8988T (cell line): ENCODE measurements around the gene NAA50.
A peak's percentile ranks its signal among the peaks of the same experiment; 100 is the strongest.

ENCODE experiments used
- DNase-seq: peaks from one replicate; pipeline ENCODE4 v3.0.0; 2011

NAA50 gene

DNA sequence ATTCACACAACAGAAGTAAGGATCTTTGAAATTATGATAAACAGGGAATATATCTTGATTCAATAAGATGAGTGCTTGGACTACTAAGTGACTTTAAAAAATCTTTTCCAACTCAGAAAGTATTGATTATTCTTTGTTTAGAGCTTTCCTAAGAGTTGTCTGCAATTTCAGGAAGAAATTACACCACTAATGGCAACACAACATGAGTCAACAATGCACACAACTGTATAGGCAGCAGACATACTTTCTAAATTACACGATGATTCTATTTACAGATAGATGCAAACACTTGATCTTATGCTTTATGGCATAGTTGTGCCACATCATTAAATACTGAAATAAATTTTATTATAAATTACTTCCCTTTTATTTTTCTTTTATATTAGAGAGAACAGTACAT is 4.4 kb downstream of the NAA50 start:
- DNase-seq = no peak

GRCh38 chr3:113741086-113741485 is 5.0 kb downstream of the NAA50 start:
- no peak for DNase-seq

DNA sequence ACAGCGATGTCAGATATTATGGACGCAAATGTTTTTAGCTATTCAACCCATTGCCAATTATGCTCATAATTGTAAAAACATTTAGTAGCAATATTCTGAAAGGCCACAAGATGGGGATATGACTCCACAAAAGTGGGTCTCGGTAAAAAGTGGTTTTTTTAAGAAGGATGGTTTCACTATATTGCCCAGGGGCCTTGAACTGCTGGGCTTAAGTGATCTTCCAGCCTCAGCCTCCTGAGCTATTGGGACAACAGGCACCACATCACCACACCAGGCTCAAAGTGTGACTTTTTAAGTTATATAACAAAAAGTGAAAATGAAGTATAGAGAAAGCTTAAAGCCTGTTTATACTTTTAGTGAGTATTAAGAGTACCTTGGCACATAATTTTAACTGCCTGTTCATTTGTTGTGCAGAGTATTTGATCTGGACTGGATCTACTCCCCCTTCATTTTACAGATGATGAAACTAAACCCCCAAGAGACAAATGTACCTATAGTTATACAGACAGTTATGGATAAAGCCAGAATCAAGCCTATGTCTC is 9.4 kb downstream of the NAA50 start:
- DNase-seq = no peak

DNA sequence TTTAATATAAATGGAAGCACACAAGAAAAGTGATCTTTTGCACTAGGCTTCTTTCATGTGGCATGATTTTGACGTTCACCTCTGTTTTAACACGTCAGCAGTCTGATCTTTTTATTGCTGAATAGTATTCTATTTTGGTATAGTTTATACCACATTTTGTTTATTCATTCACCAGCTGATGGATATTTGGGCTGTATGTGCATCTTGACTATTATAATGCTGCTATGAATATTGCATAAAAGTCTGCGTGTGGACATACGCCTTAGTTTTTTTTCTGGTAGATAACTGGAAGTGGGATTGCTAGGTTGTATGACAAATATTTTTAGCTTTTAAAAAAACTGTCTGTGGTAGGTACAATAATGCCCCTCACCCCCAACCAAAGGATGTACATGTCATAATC is 14.4 kb downstream of the NAA50 start:
- DNase-seq = no peak

DNA sequence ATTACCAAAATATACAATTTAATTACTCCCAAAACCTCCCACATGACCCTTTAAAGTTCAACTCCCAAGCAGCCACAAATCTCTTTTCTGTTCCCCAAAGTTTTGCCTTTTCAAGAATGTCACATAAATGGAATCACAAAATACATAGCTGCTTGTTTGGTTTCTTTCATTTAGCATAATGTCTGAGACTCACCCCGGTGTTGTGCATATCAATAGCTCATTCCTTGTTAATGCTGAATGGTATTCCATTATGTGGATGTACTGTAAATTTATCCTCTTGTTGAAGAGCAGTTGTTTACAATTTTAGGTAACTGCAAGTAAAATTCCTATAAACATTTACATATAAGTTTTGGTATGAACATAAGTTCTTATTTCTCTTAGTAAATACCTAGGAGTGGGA is 15.5 kb downstream of the NAA50 start:
- no peak for DNase-seq

- DNase-seq = no peak
Measured at GRCh38 chr3:113728661-113729060, 17.4 kb downstream of the NAA50 start.

GRCh38 chr3:113721636-113722035 is 24.4 kb downstream of the NAA50 start:
- no peak for DNase-seq

- DNase-seq = no peak
Measured at GRCh38 chr3:113719758-113720157, 26.3 kb downstream of the NAA50 start.

DNA sequence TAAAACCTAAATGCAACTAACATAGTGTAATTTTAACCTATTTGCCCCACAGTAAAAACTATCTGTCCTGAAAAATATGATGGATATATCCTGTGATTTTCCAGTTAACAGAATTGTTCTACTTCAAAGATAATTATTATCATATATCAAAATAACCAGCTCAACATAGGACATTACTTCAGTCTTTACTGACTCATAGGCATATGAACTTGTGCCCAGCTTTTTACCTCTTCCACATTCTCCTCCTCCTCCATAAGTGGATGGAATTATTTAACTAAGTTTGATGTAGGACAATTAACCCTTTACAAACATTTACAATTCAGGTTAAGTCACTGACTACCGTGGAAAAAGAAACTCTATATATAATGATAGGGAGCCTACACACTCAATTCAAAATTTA is 26.8 kb downstream of the NAA50 start:
- no peak for DNase-seq

GRCh38 chr3:113717818-113718217 is 28.2 kb downstream of the NAA50 start:
- no peak for DNase-seq

- no peak for DNase-seq
Measured at GRCh38 chr3:113717308-113717707, 28.7 kb downstream of the NAA50 start.

- no peak for DNase-seq
Measured at GRCh38 chr3:113714702-113715101, 31.3 kb downstream of the NAA50 start.

DNA sequence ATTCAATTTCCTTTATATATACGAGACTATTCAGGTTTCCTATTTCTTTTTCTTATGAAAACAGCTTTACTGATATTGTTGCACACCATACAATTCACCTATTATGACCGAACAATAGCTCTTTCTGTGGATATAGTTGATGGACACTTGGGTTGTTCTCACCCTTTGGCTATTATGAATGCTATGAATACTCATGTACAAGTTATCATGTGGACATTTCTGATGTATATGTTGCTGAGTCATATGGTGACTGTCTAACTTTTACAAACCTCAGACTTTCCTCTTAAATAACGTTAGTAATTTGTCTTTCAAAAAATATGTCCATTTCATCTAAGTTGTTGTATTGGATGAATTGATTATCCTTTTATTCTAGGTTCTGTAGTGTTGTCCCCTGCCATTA is 33.9 kb downstream of the NAA50 start:
- DNase-seq = no peak

- no peak for DNase-seq
Measured at GRCh38 chr3:113707835-113708234, 38.2 kb downstream of the NAA50 start.

GRCh38 chr3:113698956-113699355 is 47.1 kb downstream of the NAA50 start:
- peak; percentile 30 for DNase-seq

- DNase-seq = no peak
Measured at GRCh38 chr3:113698213-113698742, 47.8 kb downstream of the NAA50 start.

GRCh38 chr3:113697500-113698090 is 48.5 kb downstream of the NAA50 start:
- no peak for DNase-seq

DNA sequence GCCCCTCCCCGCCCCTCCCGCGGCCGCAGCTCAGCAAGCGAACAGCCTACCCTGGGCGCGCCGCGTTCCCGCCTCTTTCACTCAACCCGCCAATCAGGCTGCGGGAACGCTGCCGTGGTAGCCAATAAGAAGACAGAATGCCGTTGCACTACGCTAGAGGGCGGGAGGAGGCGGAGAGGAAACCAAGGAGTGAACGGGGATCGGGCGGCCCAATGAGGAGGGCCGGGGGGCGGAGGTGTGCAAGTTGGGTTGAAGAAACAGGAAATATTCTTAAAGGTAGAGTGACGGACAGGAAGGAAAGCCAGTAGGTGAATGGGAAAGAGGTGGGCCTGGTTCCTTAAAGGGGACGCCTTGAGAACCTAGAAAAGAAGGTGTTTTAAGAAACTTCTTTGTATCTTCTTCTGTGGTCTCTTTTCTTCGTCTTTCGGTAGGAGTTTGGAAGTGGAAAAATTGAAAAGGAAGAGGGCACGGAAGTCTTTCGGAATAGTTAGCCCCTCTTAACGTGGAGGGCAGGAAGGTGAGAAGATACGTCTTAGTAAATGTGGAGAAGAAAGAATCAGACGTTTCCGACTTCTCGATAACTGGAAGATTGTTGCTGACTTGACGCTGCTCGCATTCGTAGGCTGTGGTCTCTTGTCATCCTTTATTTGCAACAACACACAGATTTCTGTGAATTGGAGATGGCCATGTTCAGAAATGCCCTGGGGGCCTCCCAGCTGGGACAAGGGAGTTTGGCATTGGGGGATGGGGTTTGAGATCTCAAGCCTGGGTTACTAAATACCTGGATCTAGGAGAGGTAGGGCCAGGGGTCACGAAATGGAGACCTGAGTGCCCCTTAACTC is 49.2 kb downstream of the NAA50 start:
- DNase-seq = peak; percentile 91

GRCh38 chr3:113695786-113696645 is 50.0 kb downstream of the NAA50 start, which contains the start of gene USF3:
USF3 (minus strand) TSS chr3:113696642; CDS start chr3:113674878, 21,764 bp downstream.
- DNase-seq = peak; percentile 86

DNA sequence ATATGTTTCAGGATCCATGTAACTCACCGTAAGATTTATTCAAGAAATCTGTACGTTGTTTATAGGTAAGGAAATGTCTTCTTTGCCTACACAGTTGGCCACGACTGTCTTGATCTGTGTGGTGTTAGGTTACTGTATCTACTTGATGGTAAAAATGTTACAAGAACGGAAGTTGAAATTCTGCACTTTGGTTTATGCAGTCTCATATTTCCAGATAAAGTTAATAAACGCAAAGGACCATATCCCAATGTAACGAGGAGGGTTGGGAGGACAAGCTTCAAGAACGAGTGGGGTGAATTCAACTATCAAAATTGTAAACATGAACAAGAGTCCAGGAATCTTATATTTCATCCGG is 50.6 kb downstream of the NAA50 start:
- no peak for DNase-seq

DNA sequence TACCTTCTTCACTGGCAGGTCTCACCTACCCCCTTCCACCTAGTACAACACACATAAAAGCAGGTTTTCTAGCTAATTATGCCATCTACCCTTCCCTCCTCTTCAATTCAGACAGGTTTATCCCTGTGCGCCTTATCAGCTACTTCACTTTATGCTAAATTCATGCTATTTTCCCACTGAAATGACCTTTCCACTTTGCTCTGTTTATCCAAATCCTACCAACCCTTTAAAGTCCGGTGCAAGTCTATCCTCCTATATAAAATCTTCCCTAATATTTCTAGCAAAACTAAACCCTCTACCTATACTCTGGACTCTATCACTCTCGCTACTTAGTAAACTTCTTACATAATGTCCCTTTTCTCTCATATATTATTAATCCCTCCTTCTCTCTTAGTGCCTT is 55.6 kb downstream of the NAA50 start:
- DNase-seq = no peak

DNA sequence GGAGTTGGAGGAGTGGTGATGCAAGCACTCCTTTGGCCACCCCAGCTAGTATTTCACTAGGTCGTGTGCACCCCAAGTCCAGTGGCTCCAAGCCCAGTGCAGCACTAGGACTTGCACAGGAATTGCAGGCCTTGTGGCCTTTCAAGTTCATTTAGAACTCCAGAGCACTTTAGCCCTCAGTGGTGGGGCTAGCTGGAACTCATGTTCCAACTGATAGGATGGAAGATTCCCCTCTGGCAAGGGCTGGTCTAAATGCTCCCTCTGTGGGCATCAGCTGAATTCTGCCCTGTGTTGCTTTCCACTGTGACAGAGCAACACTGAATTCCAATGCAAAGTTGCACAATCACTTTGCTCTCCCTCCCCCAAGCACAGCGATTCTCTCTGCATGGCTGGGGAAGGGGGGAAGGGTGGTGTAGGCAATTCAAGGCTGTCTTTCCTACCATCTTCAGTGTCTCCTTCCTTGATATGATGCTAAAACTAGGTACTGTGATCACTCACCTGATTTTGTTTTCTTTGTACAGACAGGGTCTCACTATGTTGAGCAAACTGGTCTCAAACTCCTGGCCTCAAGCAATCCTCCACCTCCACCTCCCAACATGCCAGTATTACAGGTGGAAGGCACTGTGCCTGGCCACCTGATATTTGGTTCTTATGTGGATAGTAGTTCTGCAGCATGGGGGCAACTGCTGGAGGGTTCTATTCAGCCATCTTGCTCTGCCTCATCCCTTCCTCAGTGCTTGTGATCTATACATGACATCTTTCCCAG is 59.9 kb downstream of the NAA50 start:
- no peak for DNase-seq
